22Rv1 (cell line): ENCODE results near the gene CACNA1A.

Experiments used
- ZFX ChIP-seq: fragments of 450-650 bp; IDR thresholded peaks from 2 replicates; pipeline ENCODE4 v1.6.1; 2017; ENCODE audit warnings: antibody characterized with exemption, borderline replicate concordance
- TF ChIP-seq, protein P1 (sequence below): fragments of 450-650 bp; IDR thresholded peaks from 2 replicates; pipeline ENCODE4 v1.5.1; 2017; ENCODE audit warnings: mild to moderate bottlenecking

- TF ChIP-seq, protein P1, sequence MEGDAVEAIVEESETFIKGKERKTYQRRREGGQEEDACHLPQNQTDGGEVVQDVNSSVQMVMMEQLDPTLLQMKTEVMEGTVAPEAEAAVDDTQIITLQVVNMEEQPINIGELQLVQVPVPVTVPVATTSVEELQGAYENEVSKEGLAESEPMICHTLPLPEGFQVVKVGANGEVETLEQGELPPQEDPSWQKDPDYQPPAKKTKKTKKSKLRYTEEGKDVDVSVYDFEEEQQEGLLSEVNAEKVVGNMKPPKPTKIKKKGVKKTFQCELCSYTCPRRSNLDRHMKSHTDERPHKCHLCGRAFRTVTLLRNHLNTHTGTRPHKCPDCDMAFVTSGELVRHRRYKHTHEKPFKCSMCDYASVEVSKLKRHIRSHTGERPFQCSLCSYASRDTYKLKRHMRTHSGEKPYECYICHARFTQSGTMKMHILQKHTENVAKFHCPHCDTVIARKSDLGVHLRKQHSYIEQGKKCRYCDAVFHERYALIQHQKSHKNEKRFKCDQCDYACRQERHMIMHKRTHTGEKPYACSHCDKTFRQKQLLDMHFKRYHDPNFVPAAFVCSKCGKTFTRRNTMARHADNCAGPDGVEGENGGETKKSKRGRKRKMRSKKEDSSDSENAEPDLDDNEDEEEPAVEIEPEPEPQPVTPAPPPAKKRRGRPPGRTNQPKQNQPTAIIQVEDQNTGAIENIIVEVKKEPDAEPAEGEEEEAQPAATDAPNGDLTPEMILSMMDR, result no peak
- no peak for TF ChIP-seq ZFX
Measured at GRCh38 chr19:13478576-13478975, 27.7 kb downstream of the CACNA1A start.
